Parathyroid adenoma (tissue), 2 donors: ENCODE measurements around the gene VPS13C.
"Not testable (repeated sequence)": the region's sequence is repeated elsewhere in the genome, so short reads cannot be mapped to it uniquely, and the experiment has no call there.

Experiments
- H2AFZ ChIP-seq: fragments of 300-600 bp; sonication (generic); one replicate; pipeline ENCODE4 v1.7.0; 2017; ENCODE audit warnings: antibody characterized with exemption, mild to moderate bottlenecking
- H3K27ac ChIP-seq: fragments of 300-600 bp; sonication (generic); one replicate; pipeline ENCODE4 v1.7.0; 2017
- H3K27me3 ChIP-seq: fragments of 300-600 bp; sonication (generic); one replicate; pipeline ENCODE4 v1.7.0; 2017; ENCODE audit warnings: low read length; ENCODE audit not compliant: control insufficient read depth, insufficient read depth
- H3K36me3 ChIP-seq: fragments of 300-600 bp; sonication (generic); one replicate; pipeline ENCODE4 v1.7.0; 2017; ENCODE audit warnings: low read length; ENCODE audit not compliant: control insufficient read depth, insufficient read depth
- H3K4me1 ChIP-seq: fragments of 300-600 bp; sonication (generic); one replicate; pipeline ENCODE4 v1.7.0; 2017; ENCODE audit warnings: control low read depth
- H3K4me2 ChIP-seq: fragments of 300-600 bp; sonication (generic); one replicate; pipeline ENCODE4 v1.7.0; 2017; ENCODE audit warnings: low read length
- H3K4me3 ChIP-seq: fragments of 300-600 bp; sonication (generic); one replicate; pipeline ENCODE4 v1.7.0; 2017; ENCODE audit warnings: low read depth, low read length
- H3K79me2 ChIP-seq: fragments of 300-600 bp; sonication (generic); one replicate; pipeline ENCODE4 v1.7.0; 2017; ENCODE audit warnings: control low read depth
- H3K9ac ChIP-seq: fragments of 300-600 bp; sonication (generic); one replicate; pipeline ENCODE4 v1.7.0; 2017; ENCODE audit warnings: mild to moderate bottlenecking
- H3K9me3 ChIP-seq: fragments of 300-600 bp; sonication (generic); one replicate; pipeline ENCODE4 v1.7.0; 2017; ENCODE audit warnings: low read length; ENCODE audit not compliant: control insufficient read depth
- CTCF ChIP-seq: fragments of 300-600 bp; sonication (generic); IDR thresholded peaks from one replicate; pipeline ENCODE4 v1.7.0; 2017; ENCODE audit warnings: antibody characterized with exemption, mild to moderate bottlenecking
- donor health status: primary hyperparathyroidism.

VPS13C gene

GRCh38 chr15:62050115-62050514 is 10.1 kb downstream of the VPS13C start:
- no peak overlapping the region for H3K9ac ChIP-seq
- no peak overlapping the region for H3K4me2 ChIP-seq
- H3K79me2 ChIP-seq, result no peaks in the 10 kb centered on the region
- no peaks in the 10 kb centered on the region for H3K9me3 ChIP-seq
- H3K36me3 ChIP-seq, result no peaks in the 10 kb centered on the region
- TF ChIP-seq CTCF, result no peak
- no peak overlapping the region for H2AFZ ChIP-seq
- no peak overlapping the region for H3K4me3 ChIP-seq
- H3K27me3 ChIP-seq, result no peaks in the 10 kb centered on the region
- no peaks in the 10 kb centered on the region for H3K4me1 ChIP-seq
- H3K27ac ChIP-seq, result no peak overlapping the region

- not testable (repeated sequence) for H3K79me2 ChIP-seq, H3K4me2 ChIP-seq, H3K27me3 ChIP-seq, H3K4me1 ChIP-seq, H3K9ac ChIP-seq, H3K36me3 ChIP-seq, H3K27ac ChIP-seq, H2AFZ ChIP-seq, H3K4me3 ChIP-seq, H3K9me3 ChIP-seq
These were observed 12.0 kb downstream of the VPS13C start for GRCh38 chr15:62048254-62048653.

GRCh38 chr15:62047282-62047827 is 12.9 kb downstream of the VPS13C start:
- Histone ChIP-seq H3K36me3 (no peaks in the 10 kb centered on the region), H3K27ac (no peak overlapping the region), H3K27me3 (no peaks in the 10 kb centered on the region), H3K4me1 (no peaks in the 10 kb centered on the region), H3K79me2 (no peaks in the 10 kb centered on the region), H3K9me3 (no peaks in the 10 kb centered on the region), H3K4me3 (no peak overlapping the region), H3K9ac (no peak overlapping the region), H3K4me2 (no peak overlapping the region), H2AFZ (no peak overlapping the region)
- TF ChIP-seq CTCF, result no peak

- no peak overlapping the region for H3K4me3 ChIP-seq
- no peak overlapping the region for H3K9ac ChIP-seq
- no peak for TF ChIP-seq CTCF
These were observed 14.0 kb downstream of the VPS13C start for GRCh38 chr15:62046078-62046743.

GRCh38 chr15:62035256-62035924 is 24.9 kb downstream of the VPS13C start:
- H3K9me3 ChIP-seq, result no peaks in the 10 kb centered on the region

More at GRCh38 chr15:62046078-62046743, 14.0 kb downstream of the VPS13C start:
- Histone ChIP-seq H3K9me3 (no peaks in the 10 kb centered on the region), H2AFZ (no peak overlapping the region), H3K36me3 (no peaks in the 10 kb centered on the region), H3K27ac (no peak overlapping the region), H3K4me1 (no peaks in the 10 kb centered on the region), H3K79me2 (no peaks in the 10 kb centered on the region), H3K27me3 (no peaks in the 10 kb centered on the region), H3K4me2 (no peak overlapping the region)

More at GRCh38 chr15:62035256-62035924, 24.9 kb downstream of the VPS13C start:
- Histone ChIP-seq H3K27ac (no peak overlapping the region), H3K9ac (no peak overlapping the region), H3K4me2 (no peak overlapping the region), H3K4me1 (no peaks in the 10 kb centered on the region), H3K36me3 (no peaks in the 10 kb centered on the region), H3K79me2 (no peaks in the 10 kb centered on the region), H3K4me3 (no peak overlapping the region), H2AFZ (no peak overlapping the region), H3K27me3 (no peaks in the 10 kb centered on the region)
- no peak for TF ChIP-seq CTCF
